Activated CD8-positive, alpha-beta memory T cell treated with anti-CD3 and anti-CD28 coated beads, Interleukin-2, amount 10 ng/mL, durations not matched to agents 7 days and 5 days (primary cell): ENCODE measurements around the gene DLGAP5. TPM values are rescaled to one million over a fixed set of nuclear protein-coding genes. Genes with fewer than 3 reads are reported as not detected.

Source experiments
- ATAC-seq: fragments of 150-1000 bp; cut with Tn5 transposase; one replicate; pipeline ENCODE4 v1.10.0; 2021; ENCODE audit warnings: moderate library complexity
- CTCF ChIA-PET: fragments of 350-600 bp; sonication (Branson Sonifier 250); formaldehyde crosslinking; loops from one replicate; lab custom pipeline; 2021; ENCODE audit warnings: antibody characterized with exemption; lab: Charles Lee
- DNase-seq: peaks from one replicate; pipeline ENCODE4 v3.0.0-alpha.2; 2020
- H3K27ac Mint-ChIP-seq: one replicate; pipeline ENCODE4 v1.8.0; 2021; ENCODE audit warnings: mild to moderate bottlenecking, mixed read lengths
- H3K27me3 Mint-ChIP-seq: one replicate; pipeline ENCODE4 v1.8.0; 2021; ENCODE audit warnings: mixed read lengths
- H3K36me3 Mint-ChIP-seq: one replicate; pipeline ENCODE4 v1.8.0; 2021; ENCODE audit warnings: mild to moderate bottlenecking, mixed read lengths
- H3K4me1 Mint-ChIP-seq: one replicate; pipeline ENCODE4 v1.8.0; 2021; ENCODE audit warnings: mixed read lengths
- H3K4me3 Mint-ChIP-seq: one replicate; pipeline ENCODE4 v1.8.0; 2021; ENCODE audit warnings: mild to moderate bottlenecking, moderate library complexity, mixed read lengths
- H3K9me3 Mint-ChIP-seq: one replicate; pipeline ENCODE4 v1.8.0; 2022; ENCODE audit warnings: low read depth, mixed read lengths
- total RNA-seq, 2 experiments: library from RNA; stranded (reverse); gene quantifications; one replicate each; pipeline ENCODE4 v1.2.3, GENCODE V29; 2021

Gene DLGAP5
- total RNA-seq, 2 experiments from 2014 or later: 98.8 to 116 TPM

GRCh38 chr14:55114720-55115119 lies 76.7 kb downstream of the DLGAP5 start:
- no peak for ATAC-seq
- CTCF ChIA-PET: interaction anchor here (1.0 to 1.3 kb wide), 2 partner anchors 11 to 13 kb away, joined by 3 to 7 read pairs; no protein-coding TSS in a partner anchor
- H3K9me3 Mint-ChIP-seq: no peaks in the 10 kb centered on the region
- H3K27ac Mint-ChIP-seq: no peak overlapping the region
- H3K4me3 Mint-ChIP-seq: no peak overlapping the region
- H3K4me1 Mint-ChIP-seq: peaks cover 4% of the 10 kb centered on the region
- no peaks in the 10 kb centered on the region for H3K36me3 Mint-ChIP-seq
- DNase-seq: no peak
- H3K27me3 Mint-ChIP-seq: peaks cover 1% of the 10 kb centered on the region

GRCh38 chr14:55111122-55111708 lies 80.2 kb downstream of the DLGAP5 start:
- H3K27ac Mint-ChIP-seq: no peak overlapping the region
- peaks cover 20% of the 10 kb centered on the region for H3K4me1 Mint-ChIP-seq
- no peaks in the 10 kb centered on the region for H3K9me3 Mint-ChIP-seq
- no peak overlapping the region for H3K4me3 Mint-ChIP-seq
- H3K36me3 Mint-ChIP-seq: peaks cover 5% of the 10 kb centered on the region
- no peak for DNase-seq
- CTCF ChIA-PET: interaction anchor here (0.9 to 1.3 kb wide), 2 partner anchors 9 to 13 kb away, joined by 4 to 5 read pairs; no protein-coding TSS in a partner anchor
- no peaks in the 10 kb centered on the region for H3K27me3 Mint-ChIP-seq
- ATAC-seq: no peak

GRCh38 chr14:55109836-55110235 lies 81.5 kb downstream of the DLGAP5 start:
- H3K4me3 Mint-ChIP-seq: no peak overlapping the region
- ATAC-seq (no peak), DNase-seq (no peak)
- no peak overlapping the region for H3K27ac Mint-ChIP-seq
- no peaks in the 10 kb centered on the region for H3K27me3 Mint-ChIP-seq
- H3K9me3 Mint-ChIP-seq: peaks cover 5% of the 10 kb centered on the region
- peaks cover 24% of the 10 kb centered on the region for H3K4me1 Mint-ChIP-seq
- CTCF ChIA-PET: interaction anchor here (1.1 to 3.4 kb wide), 2 partner anchors 20 kb away, joined by 3 to 12 read pairs; partner anchors contain the start of gene LGALS3
- peaks cover 12% of the 10 kb centered on the region for H3K36me3 Mint-ChIP-seq

- DNase-seq: peak; percentile 74
- H3K4me3 Mint-ChIP-seq: no peak overlapping the region
Measured at GRCh38 chr14:55107766-55108554, 83.4 kb downstream of the DLGAP5 start.

GRCh38 chr14:55105991-55106390 lies 85.4 kb downstream of the DLGAP5 start:
- peaks cover 8% of the 10 kb centered on the region for H3K9me3 Mint-ChIP-seq
- CTCF ChIA-PET: interaction anchor here (0.6 to 1.5 kb wide), 6 partner anchors 8 to 60 kb away, joined by 3 to 6 read pairs (median 4); partner anchors contain the start of gene MAPK1IP1L
- ATAC-seq (no peak), DNase-seq (no peak)
- peaks cover 60% of the 10 kb centered on the region for H3K4me1 Mint-ChIP-seq
- no peak overlapping the region for H3K27ac Mint-ChIP-seq
- no peaks in the 10 kb centered on the region for H3K27me3 Mint-ChIP-seq
- peaks cover 23% of the 10 kb centered on the region for H3K36me3 Mint-ChIP-seq
- H3K4me3 Mint-ChIP-seq: no peak overlapping the region

More at GRCh38 chr14:55107766-55108554, 83.4 kb downstream of the DLGAP5 start:
- Mint-ChIP-seq H3K36me3 (peaks cover 23% of the 10 kb centered on the region), H3K27ac (peak overlapping the region; percentile 87), H3K9me3 (peaks cover 8% of the 10 kb centered on the region), H3K4me1 (peaks cover 42% of the 10 kb centered on the region), H3K27me3 (no peaks in the 10 kb centered on the region)
- peak; percentile 84 for ATAC-seq
- CTCF ChIA-PET: interaction anchor here (0.6 to 3.4 kb wide), 11 partner anchors 8 to 83 kb away, joined by 3 to 12 read pairs (median 3); partner anchors contain the start of gene DLGAP5

- DNase-seq: no peak
- Mint-ChIP-seq H3K4me3 (peak overlapping the region; percentile 67), H3K36me3 (peaks cover 23% of the 10 kb centered on the region), H3K27ac (peak overlapping the region; percentile 100), H3K27me3 (no peaks in the 10 kb centered on the region), H3K4me1 (peaks cover 75% of the 10 kb centered on the region), H3K9me3 (peaks cover 8% of the 10 kb centered on the region)
- CTCF ChIA-PET: interaction anchor here (0.7 to 5.2 kb wide), 10 partner anchors 10 to 211 kb away, joined by 3 to 34 read pairs (median 8); partner anchors contain the start of genes LGALS3, SOCS4 and WDHD1
- no peak for ATAC-seq
Measured at GRCh38 chr14:55103971-55104954, 87.1 kb downstream of the DLGAP5 start.

GRCh38 chr14:55103005-55103640 lies 88.3 kb downstream of the DLGAP5 start:
- CTCF ChIA-PET: interaction anchor here (0.7 to 5.2 kb wide), 15 partner anchors 8 to 210 kb away, joined by 3 to 34 read pairs (median 5); partner anchors contain the start of genes LGALS3, SOCS4 and WDHD1
- peaks cover 74% of the 10 kb centered on the region for H3K4me1 Mint-ChIP-seq
- ATAC-seq: peak; percentile 67

GRCh38 chr14:55102141-55102621 lies 89.2 kb downstream of the DLGAP5 start:
- Mint-ChIP-seq H3K4me3 (peak overlapping the region; percentile 67), H3K9me3 (peaks cover 8% of the 10 kb centered on the region), H3K27ac (peak overlapping the region; percentile 100), H3K4me1 (peaks cover 75% of the 10 kb centered on the region), H3K27me3 (no peaks in the 10 kb centered on the region), H3K36me3 (peaks cover 20% of the 10 kb centered on the region)
- ATAC-seq: peak; percentile 63
- CTCF ChIA-PET: interaction anchor here (0.7 to 5.2 kb wide), 11 partner anchors 8 to 61 kb away, joined by 3 to 34 read pairs (median 7); partner anchors contain the start of gene LGALS3
- peak; percentile 88 for DNase-seq

More at GRCh38 chr14:55103005-55103640, 88.3 kb downstream of the DLGAP5 start:
- Mint-ChIP-seq H3K36me3 (peaks cover 23% of the 10 kb centered on the region), H3K4me3 (peak overlapping the region; percentile 67), H3K9me3 (peaks cover 8% of the 10 kb centered on the region), H3K27ac (peak overlapping the region; percentile 100), H3K27me3 (no peaks in the 10 kb centered on the region)
- peak; percentile 87 for DNase-seq

GRCh38 chr14:55101698-55102097 lies 89.7 kb downstream of the DLGAP5 start:
- DNase-seq: no peak
- no peak for ATAC-seq
- peaks cover 79% of the 10 kb centered on the region for H3K4me1 Mint-ChIP-seq
- CTCF ChIA-PET: interaction anchor here (1.2 to 5.2 kb wide), 9 partner anchors 9 to 62 kb away, joined by 3 to 34 read pairs (median 7); partner anchors contain the start of gene LGALS3
- H3K9me3 Mint-ChIP-seq: peaks cover 8% of the 10 kb centered on the region
- no peak overlapping the region for H3K4me3 Mint-ChIP-seq
- H3K27ac Mint-ChIP-seq: peak overlapping the region; percentile 100
- H3K36me3 Mint-ChIP-seq: peaks cover 20% of the 10 kb centered on the region
- no peaks in the 10 kb centered on the region for H3K27me3 Mint-ChIP-seq

- CTCF ChIA-PET: interaction anchor here (0.5 to 3.8 kb wide), 8 partner anchors 8 to 93 kb away, joined by 3 to 33 read pairs (median 4); partner anchors contain the start of gene LGALS3
- Mint-ChIP-seq H3K4me3 (no peak overlapping the region), H3K9me3 (peaks cover 3% of the 10 kb centered on the region), H3K27me3 (no peaks in the 10 kb centered on the region), H3K36me3 (peaks cover 12% of the 10 kb centered on the region), H3K27ac (peak overlapping the region; percentile 94), H3K4me1 (peaks cover 76% of the 10 kb centered on the region)
- ATAC-seq (no peak), DNase-seq (no peak)
Measured at GRCh38 chr14:55099756-55100155, 91.6 kb downstream of the DLGAP5 start.

GRCh38 chr14:55098561-55098898 lies 92.9 kb downstream of the DLGAP5 start:
- peak overlapping the region; percentile 51 for H3K4me3 Mint-ChIP-seq

More at GRCh38 chr14:55098561-55098898, 92.9 kb downstream of the DLGAP5 start:
- Mint-ChIP-seq H3K27me3 (no peaks in the 10 kb centered on the region), H3K36me3 (peaks cover 1% of the 10 kb centered on the region), H3K4me1 (peaks cover 69% of the 10 kb centered on the region), H3K9me3 (no peaks in the 10 kb centered on the region), H3K27ac (peak overlapping the region; percentile 94)
- DNase-seq (no peak), ATAC-seq (no peak)
- CTCF ChIA-PET: interaction anchor here (1.0 to 3.8 kb wide), 9 partner anchors 8 to 172 kb away, joined by 3 to 33 read pairs (median 6); partner anchors contain the start of genes FBXO34, LGALS3, MAPK1IP1L and SOCS4
